Measurements from ENCODE around the gene MRPL17. TPM values are rescaled to one million over a fixed set of nuclear protein-coding genes. Genes with fewer than 3 reads are reported as not detected.

MRPL17 gene
- total and polyA plus RNA-seq, 9 of the 15 experiments (the other 6 are each of a cell fraction or from before 2014, with no cell fraction given): 33.9 to 81.6 (median 43.9) TPM

- TF ChIP-seq PRDM10 (IDR thresholded peaks at IDR 0.05; ENCODE audit: partially characterized antibody): peak; percentile 61
- no peak for TF ChIP-seq NRF1 (conservative IDR thresholded peaks at IDR 0.05 in 1 of 2, IDR thresholded peaks at IDR 0.05 in 1 of 2)
Observed at GRCh38 chr11:6667733-6668374, 15.3 kb downstream of the MRPL17 start (continued).

- Histone ChIP-seq H3K4me2 (ENCODE audit: insufficient read depth, low read length) (no peak overlapping the region), H3K9me3 (replicated peaks; ENCODE audit: control insufficient read depth, insufficient read depth, low read depth, low read length) (no peaks in the 10 kb centered on the region), H3K9me1 (ENCODE audit: control insufficient read depth, insufficient read depth, low read length) (no peaks in the 10 kb centered on the region), H3K4me3 (no peak overlapping the region), H3K36me3 (ENCODE audit: control insufficient read depth, insufficient read depth, low read length) (no peaks in the 10 kb centered on the region), H3K79me2 (ENCODE audit: control insufficient read depth, insufficient read depth, low read length) (no peaks in the 10 kb centered on the region), H3K27ac (ENCODE audit: extremely low read depth, low read depth, low read length) (no peak overlapping the region), H3K4me1 (replicated peaks in 1 of 2; ENCODE audit: control insufficient read depth in 2 of 2, insufficient read depth in 2 of 2, low read length in 2 of 2) (peaks cover 0 to 11% of the 10 kb centered on the region in 2 experiments; a peak in 4 of 5 replicates), H2AFZ (ENCODE audit: low read depth, low read length) (no peak overlapping the region), H4K20me1 (replicated peaks; ENCODE audit: control insufficient read depth, insufficient read depth, low read length) (no peaks in the 10 kb centered on the region), H3K9ac (ENCODE audit: insufficient read depth in 1 of 2, low read depth in 2 of 2, low read length in 2 of 2) (no peak overlapping the region), H3K27me3 (ENCODE audit: control insufficient read depth in 2 of 2, insufficient read depth in 2 of 2, low read length in 2 of 2) (no peaks in the 10 kb centered on the region)
- ChIA-PET CTCF (ENCODE audit: low intra/inter-chr PET ratio) (no interaction called here), POLR2A (interaction anchor here (0.6 to 1.0 kb wide), 2 partner anchors 14 to 45 kb away, joined by 3 read pairs; no protein-coding TSS in a partner anchor)
- FAIRE-seq: no peak
- in situ Hi-C loops (cut with MboI) (no loop called here), intact Hi-C loops (cut with micrococcal nuclease) (loop anchor here (5.0 kb wide), 1 partner anchor 64 kb away; the partner anchor contains the start of genes ILK and RRP8)
- 56% methylated on average over 4 of the region's 4 CpGs for WGBS (ENCODE audit: insufficient coverage, low coverage, missing lambda C conversion rate)
- DNase-seq (ENCODE audit: extremely low read depth in 1 of 4, low spot score in 3 of 4): no peak
- ATAC-seq: no peak
- BruUV-seq (replicated peaks): no TSS peak
- TF ChIP-seq HBP1 (CRISPR knock-in tag; IDR thresholded peaks at IDR 0.05) (0 out of 2 replicates have a peak, but pooled peaks have one; percentile 51), FOXO4 (CRISPR knock-in tag; IDR thresholded peaks at IDR 0.05) (no peak), TAF15 (IDR thresholded peaks at IDR 0.05; ENCODE audit: low read depth, low read length) (no peak), BMI1 (IDR thresholded peaks at IDR 0.05; ENCODE audit: low read length) (no peak), MNT (conservative IDR thresholded peaks at IDR 0.05) (no peak), SOX6 (IDR thresholded peaks at IDR 0.05) (no peak), PML (IDR thresholded peaks at IDR 0.05; ENCODE audit: low read length) (no peak), SMARCC2 (IDR thresholded peaks at IDR 0.05; ENCODE audit: low read depth) (no peak)
Observed at GRCh38 chr11:6666302-6667183, 16.6 kb downstream of the MRPL17 start.

Data from K562 (cell line).